IMR-90 (cell line): Measurements from ENCODE around the gene KCNQ5. TPM values are rescaled to one million over a fixed set of nuclear protein-coding genes. Genes with fewer than 3 reads are reported as not detected.

Source experiments
- ATAC-seq: fragments of 200-7000 bp; cut with Tn5 transposase; 2 replicates; pipeline ENCODE4 v1.9.1; 2020; ENCODE audit warnings: low read depth, mild to moderate bottlenecking, moderate library complexity
- BruUV-seq: library from RNA; stranded (reverse); fragments of 400-500 nt; replicated peaks from 2 replicates; lab custom pipeline; 2021; lab: Mats Ljungman, UMichigan
- CTCF ChIA-PET: fragments of 300-600 bp; formaldehyde crosslinking; extraction: SDS; loops from one replicate; lab custom pipeline; 2021; ENCODE audit warnings: antibody characterized with exemption; lab: Yijun Ruan, JAX
- POLR2A ChIA-PET: fragments of 300-600 bp; sonication (Branson Sonifier 250); formaldehyde crosslinking; loops from one replicate; lab custom pipeline; 2022; ENCODE audit warnings: antibody characterized with exemption; ENCODE audit not compliant: unreplicated experiment; lab: Charles Lee
- DNase-seq: peaks from one replicate; pipeline ENCODE4 v3.0.0; 2013
- H2AFZ ChIP-seq: replicated peaks from 2 replicates; pipeline ENCODE3; 2013; ENCODE audit warnings: low read length, mild to moderate bottlenecking; ENCODE audit not compliant: poor library complexity
- H2AK5ac ChIP-seq: 2 replicates; pipeline ENCODE4 v1.6.1; 2013; ENCODE audit warnings: low read depth, low read length, inconsistent platforms
- H2AK9ac ChIP-seq: replicated peaks from 2 replicates; pipeline ENCODE3; 2013; ENCODE audit warnings: mild to moderate bottlenecking, low read depth, low read length, moderate library complexity; ENCODE audit not compliant: poor library complexity
- H2BK120ac ChIP-seq: 2 replicates; pipeline ENCODE4 v1.6.1; 2013; ENCODE audit warnings: low read depth, low read length, inconsistent platforms
- H2BK15ac ChIP-seq: 3 replicates; pipeline ENCODE4 v1.6.1; 2013; ENCODE audit warnings: low read depth, low read length, inconsistent platforms
- H2BK20ac ChIP-seq: 2 replicates; pipeline ENCODE4 v1.6.1; 2013; ENCODE audit warnings: low read depth, mild to moderate bottlenecking, inconsistent platforms, low read length, moderate library complexity
- H2BK5ac ChIP-seq: 2 replicates; pipeline ENCODE4 v1.6.1; 2013; ENCODE audit warnings: mild to moderate bottlenecking, low read depth, low read length, inconsistent platforms; ENCODE audit not compliant: poor library complexity, severe bottlenecking
- H3K14ac ChIP-seq: replicated peaks from 2 replicates; pipeline ENCODE4 v1.6.1; 2013; ENCODE audit warnings: low read depth, low read length, inconsistent platforms
- H3K18ac ChIP-seq: 2 replicates; pipeline ENCODE4 v1.6.1; 2013; ENCODE audit warnings: low read depth, low read length, control low read depth
- H3K23ac ChIP-seq: 2 replicates; pipeline ENCODE4 v1.6.1; 2013; ENCODE audit warnings: low read depth, low read length, inconsistent platforms
- H3K27ac ChIP-seq: 2 replicates; pipeline ENCODE4 v1.5.1; 2013; ENCODE audit warnings: mild to moderate bottlenecking, control low read depth, low read length; ENCODE audit not compliant: insufficient read depth
- H3K27me3 ChIP-seq: 2 replicates; pipeline ENCODE4 v1.6.1; 2013; ENCODE audit warnings: low read length; ENCODE audit not compliant: control insufficient read depth, insufficient read depth
- H3K36me3 ChIP-seq: 2 replicates; pipeline ENCODE4 v1.6.1; 2013; ENCODE audit warnings: low read length, mixed read lengths; ENCODE audit not compliant: control insufficient read depth, insufficient read depth
- H3K4ac ChIP-seq: 2 replicates; pipeline ENCODE4 v1.6.1; 2013; ENCODE audit warnings: low read depth, low read length, inconsistent platforms
- H3K4me1 ChIP-seq: 2 replicates; pipeline ENCODE4 v1.6.1; 2013; ENCODE audit warnings: low read length, mixed read lengths; ENCODE audit not compliant: control insufficient read depth, insufficient read depth
- H3K4me2 ChIP-seq: 2 replicates; pipeline ENCODE4 v1.6.1; 2013; ENCODE audit warnings: low read depth, mild to moderate bottlenecking, control low read depth, low read length, moderate library complexity
- H3K4me3 ChIP-seq: 2 replicates; pipeline ENCODE4 v1.5.1; 2013; ENCODE audit warnings: low read depth, mild to moderate bottlenecking, control low read depth, low read length, moderate library complexity; ENCODE audit not compliant: insufficient read depth
- H3K56ac ChIP-seq: 2 replicates; pipeline ENCODE4 v1.6.1; 2013; ENCODE audit warnings: low read length, inconsistent platforms; ENCODE audit not compliant: insufficient read depth; ENCODE audit errors: extremely low read depth
- H3K79me1 ChIP-seq, 2 experiments: 2 replicates each; pipeline ENCODE4 v1.6.1; 2013; ENCODE audit warnings: low read length in 2 of 2, inconsistent platforms in 1 of 2, low read depth in 1 of 2
- H3K9ac ChIP-seq: 2 replicates; pipeline ENCODE4 v1.6.1; 2013; ENCODE audit warnings: low read depth, low read length, control low read depth
- H3K9me1 ChIP-seq: 2 replicates; pipeline ENCODE4 v1.6.1; 2013; ENCODE audit warnings: low read length, inconsistent platforms; ENCODE audit not compliant: insufficient read depth
- H3K9me3 ChIP-seq: 2 replicates; pipeline ENCODE4 v1.6.1; 2013; ENCODE audit warnings: low read length; ENCODE audit not compliant: control insufficient read depth, insufficient read depth
- H4K20me1 ChIP-seq: 2 replicates; pipeline ENCODE4 v1.6.1; 2013; ENCODE audit warnings: low read length, inconsistent platforms; ENCODE audit not compliant: insufficient read depth
- H4K5ac ChIP-seq: 2 replicates; pipeline ENCODE4 v1.6.1; 2013; ENCODE audit warnings: mild to moderate bottlenecking, low read depth, low read length, control low read depth
- H4K8ac ChIP-seq, 2 experiments: 2 replicates each; pipeline ENCODE4 v1.6.1; 2013; ENCODE audit warnings: low read depth in 2 of 2, low read length in 2 of 2, control low read depth in 1 of 2, inconsistent platforms in 1 of 2
- H4K91ac ChIP-seq: 2 replicates; pipeline ENCODE4 v1.6.1; 2013; ENCODE audit warnings: low read depth, low read length, inconsistent platforms; ENCODE audit not compliant: insufficient read depth
- BHLHE40 ChIP-seq: fragments of 150-350 bp; IDR thresholded peaks from 2 replicates; pipeline ENCODE4 v1.6.1; 2016; ENCODE audit warnings: mild to moderate bottlenecking, low read depth, low read length
- CEBPB ChIP-seq: IDR thresholded peaks from 2 replicates; pipeline ENCODE4 v1.6.1; 2012; ENCODE audit warnings: low read depth, low read length, improper control_type of control experiment
- NFE2L2 ChIP-seq: fragments of 150-350 bp; IDR thresholded peaks from 2 replicates; pipeline ENCODE4 v1.6.1; 2016; ENCODE audit warnings: low read depth, mild to moderate bottlenecking, low read length
- POLR2A ChIP-seq: IDR thresholded peaks from 2 replicates; pipeline ENCODE4 v1.6.1; 2012; ENCODE audit warnings: mild to moderate bottlenecking, low read depth, low read length
- WGBS, 2 experiments: methylation state at CpG; one replicate each; pipeline versions ENCODE4 v1.1.5 to v1.1.7; 2013; ENCODE audit warnings: missing lambda C conversion rate in 2 of 2; ENCODE audit not compliant: insufficient read length in 1 of 2; ENCODE audit errors: extremely low coverage in 2 of 2; 5-methylcytosine and 5-hydroxymethylcytosine counted together
- dilution Hi-C: fragments of 300-500 bp; cut with HindIII; formaldehyde crosslinking; loops from one replicate; pipeline ENCODE4 v1.14.3; 2018; ENCODE audit warnings: low sequenced_read_pairs; ENCODE audit not compliant: unreplicated experiment
- in situ Hi-C: fragments of 300-500 bp; cut with MboI; formaldehyde crosslinking; loops from 3 replicates; pipeline ENCODE4 v1.14.3; 2019; ENCODE audit warnings: low sequenced_read_pairs, inconsistent platforms, mixed read lengths
- intact Hi-C: fragments of 100-400 bp; cut with micrococcal nuclease; formaldehyde crosslinking; loops from 2 replicates; pipeline ENCODE4 v1.10.0; 2022
- polyA plus RNA-seq, 3 experiments: library from polyadenylated mRNA; depleted of rRNA; stranded (reverse); fragments of >200 nt; gene quantifications; 2 replicates each; pipeline ENCODE4 v1.2.3, GENCODE V29; 2012; ENCODE audit warnings: low replicate concordance in 1 of 3
- total RNA-seq: library from RNA; depleted of rRNA; stranded (reverse); fragments of >200 nt; gene quantifications from 2 replicates; pipeline ENCODE4 v1.2.3, GENCODE V29; 2012
- TF ChIP-seq, protein P1 (sequence below): fragments of 150-350 bp; IDR thresholded peaks from 2 replicates; pipeline ENCODE4 v1.6.1; 2017; ENCODE audit warnings: mild to moderate bottlenecking, antibody characterized with exemption, low read length, low read depth

Gene KCNQ5
- total and polyA plus RNA-seq, 2 of the 4 experiments (the other 2 are of a cell fraction) = 0.75 to 1.3 TPM

DNA sequence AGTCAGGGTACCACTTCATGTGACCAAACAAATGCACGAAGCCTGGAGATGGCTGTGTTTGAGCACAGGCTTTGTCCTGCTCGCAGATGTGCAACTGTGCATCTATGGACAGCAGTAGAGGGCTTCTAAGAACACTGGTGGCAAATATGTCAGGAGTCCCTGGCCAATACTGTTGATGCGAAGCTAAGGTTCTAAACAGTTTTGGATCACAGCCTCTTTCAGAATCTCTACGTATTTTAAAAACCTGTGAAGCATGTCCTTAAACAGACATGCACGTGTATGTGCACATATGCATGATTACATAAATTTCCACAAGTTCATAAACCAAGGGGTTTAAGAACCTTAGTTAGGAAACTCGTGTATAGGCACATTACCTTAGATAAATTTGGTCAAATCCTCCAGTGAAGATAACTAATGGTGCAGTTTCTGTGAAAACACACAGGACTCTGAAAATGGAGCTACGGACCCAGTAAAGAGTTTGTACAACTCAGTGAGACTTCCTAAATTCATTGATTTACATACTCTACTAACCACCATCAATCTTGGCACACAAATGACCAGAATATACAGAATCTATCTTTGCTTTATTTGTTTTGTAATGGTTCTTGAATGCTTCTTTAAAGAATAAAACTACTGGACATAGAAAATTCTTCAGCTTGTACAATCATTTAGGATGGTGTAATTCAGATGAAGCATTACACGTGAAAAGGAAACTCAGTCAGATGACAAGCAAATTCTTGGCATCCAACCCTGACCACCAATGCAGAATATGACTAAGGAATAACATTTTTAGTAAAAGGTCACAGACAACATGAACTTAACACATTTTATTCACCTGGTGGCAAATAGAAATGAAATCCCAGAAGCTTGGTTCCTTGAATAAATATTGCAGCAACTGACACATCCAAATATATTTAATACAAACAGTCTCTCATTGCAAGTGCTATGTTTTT, 27.4 kb downstream of the KCNQ5 start:
- Histone ChIP-seq H3K4me2 (no peak overlapping the region), H3K4me1 (peaks cover 3% of the 10 kb centered on the region; the same call in 1 of the 2 replicates), H3K27me3 (no peaks in the 10 kb centered on the region), H4K91ac (no peak overlapping the region), H3K14ac (no peak overlapping the region), H2BK20ac (0 out of 2 replicates have a peak overlapping the region, but pooled peaks have one; percentile 12), H2AFZ (no peak overlapping the region), H3K23ac (no peak overlapping the region), H2AK9ac (no peak overlapping the region), H3K9me1 (no peaks in the 10 kb centered on the region), H3K36me3 (no peaks in the 10 kb centered on the region), H3K9me3 (no peaks in the 10 kb centered on the region), H3K9ac (no peak overlapping the region), H3K56ac (no peak overlapping the region), H4K5ac (no peak overlapping the region), H2BK120ac (no peak overlapping the region; the same call in 1 of the 2 replicates), H2AK5ac (peak overlapping the region; percentile 59; the same call in 1 of the 2 replicates), H3K4ac (no peak overlapping the region), H4K20me1 (no peaks in the 10 kb centered on the region), H3K27ac (no peak overlapping the region), H3K4me3 (no peak overlapping the region), H2BK15ac (no peak overlapping the region), H2BK5ac (no peak overlapping the region), H3K18ac (no peak overlapping the region), H3K79me1 (peaks cover 0 to 2% of the 10 kb centered on the region in 2 experiments; a peak in 1 of 4 replicates), H4K8ac (no peak overlapping the region)
- peak; percentile 29 for ATAC-seq
- peak; percentile 83 for DNase-seq
- POLR2A ChIA-PET = no interaction called here
- dilution Hi-C loops = no loop called here
- CTCF ChIA-PET = no interaction called here
- WGBS, 2 experiments = 96% methylated on average over 3 of the region's 8 CpGs; no CpG with 5 or more reads in 1 of the 2 experiments
- intact Hi-C loops = no loop called here
- TF ChIP-seq CEBPB (peak; percentile 68), NFE2L2 (0 out of 2 replicates have a peak, but pooled peaks have one; percentile 21), POLR2A (no peak), BHLHE40 (peak; percentile 89)
- TF ChIP-seq, protein P1, sequence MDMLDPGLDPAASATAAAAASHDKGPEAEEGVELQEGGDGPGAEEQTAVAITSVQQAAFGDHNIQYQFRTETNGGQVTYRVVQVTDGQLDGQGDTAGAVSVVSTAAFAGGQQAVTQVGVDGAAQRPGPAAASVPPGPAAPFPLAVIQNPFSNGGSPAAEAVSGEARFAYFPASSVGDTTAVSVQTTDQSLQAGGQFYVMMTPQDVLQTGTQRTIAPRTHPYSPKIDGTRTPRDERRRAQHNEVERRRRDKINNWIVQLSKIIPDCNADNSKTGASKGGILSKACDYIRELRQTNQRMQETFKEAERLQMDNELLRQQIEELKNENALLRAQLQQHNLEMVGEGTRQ = peak; percentile 39; the same call in 1 of the 2 replicates
- no TSS peak for BruUV-seq
- in situ Hi-C loops = no loop called here
